ENCODE measurements around the gene MORF4L1.
"Not testable (repeated sequence)": the region's sequence is repeated elsewhere in the genome, so short reads cannot be mapped to it uniquely, and the experiment has no call there.

Gene MORF4L1

DNA sequence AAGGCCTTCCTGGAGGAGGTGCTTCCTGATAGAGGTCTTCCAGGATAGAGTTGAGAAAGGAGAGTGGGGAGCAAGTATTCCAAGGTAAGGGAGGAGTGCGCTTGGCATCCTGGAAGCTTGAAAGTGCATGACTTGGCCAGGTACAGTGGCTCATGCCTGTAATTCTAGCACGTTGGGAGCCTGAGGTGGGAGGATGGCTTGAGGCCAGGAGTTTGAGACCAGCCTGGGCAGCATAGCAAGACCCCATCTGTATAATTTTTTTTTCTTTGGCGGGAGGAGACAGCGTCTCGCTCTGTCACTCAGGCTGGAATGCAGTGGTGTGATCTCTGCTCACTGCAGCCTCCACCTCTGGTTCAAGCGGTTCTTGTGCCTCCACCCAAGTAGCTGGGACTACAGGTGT, 19.2 kb upstream of the MORF4L1 start:
- DNase-seq (ENCODE audit: extremely low read depth, insufficient read length), result no peak
- no peaks in the 10 kb centered on the region for H3K27me3 ChIP-seq (replicated peaks; ENCODE audit: control insufficient read depth, insufficient read depth, low read length)
- H3K36me3 ChIP-seq (ENCODE audit: control insufficient read depth, insufficient read depth, low read length), result no peaks in the 10 kb centered on the region
- H3K4me3 ChIP-seq (replicated peaks; ENCODE audit: low read depth, low read length), result no peak overlapping the region
- no peak for TF ChIP-seq CTCF (IDR thresholded peaks at IDR 0.05; ENCODE audit: insufficient read depth, low read length, poor library complexity, severe bottlenecking)

DNA sequence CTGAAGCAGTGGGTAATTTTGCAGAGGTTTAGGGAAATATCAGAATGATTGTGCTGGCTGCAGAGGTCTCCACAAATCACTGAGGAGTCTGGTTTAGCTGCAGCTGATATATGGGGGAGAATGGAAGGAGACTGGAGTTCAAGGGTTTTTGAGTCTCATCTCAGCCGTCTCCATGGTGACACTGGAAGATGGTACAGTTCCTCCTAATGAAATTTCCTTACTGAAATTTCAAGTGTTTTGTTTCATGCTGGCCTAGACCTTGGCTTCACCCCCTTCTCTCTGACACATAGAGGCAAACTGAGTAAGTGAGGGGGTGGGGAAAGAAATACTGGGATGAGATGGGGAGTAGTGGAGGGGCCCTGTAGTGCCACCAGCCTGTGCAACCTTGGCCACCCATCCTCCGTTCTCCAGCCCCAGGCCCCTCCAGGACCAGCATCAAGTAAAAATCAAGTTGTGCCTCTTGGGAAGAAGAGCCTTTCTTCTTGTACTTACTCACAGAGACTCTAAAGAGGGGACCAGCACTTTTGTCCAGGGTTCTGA, 17.8 kb upstream of the MORF4L1 start:
- DNase-seq (ENCODE audit: extremely low read depth, insufficient read length), result no peak
- H3K4me3 ChIP-seq (replicated peaks; ENCODE audit: low read depth, low read length), result no peak overlapping the region
- H3K36me3 ChIP-seq (ENCODE audit: control insufficient read depth, insufficient read depth, low read length), result no peaks in the 10 kb centered on the region
- H3K27me3 ChIP-seq (replicated peaks; ENCODE audit: control insufficient read depth, insufficient read depth, low read length), result no peaks in the 10 kb centered on the region
- no peak for TF ChIP-seq CTCF (IDR thresholded peaks at IDR 0.05; ENCODE audit: insufficient read depth, low read length, poor library complexity, severe bottlenecking)

GRCh38 chr15:78855746-78856145, 16.9 kb upstream of the MORF4L1 start:
- Histone ChIP-seq H3K27me3 (replicated peaks; ENCODE audit: control insufficient read depth, insufficient read depth, low read length) (no peaks in the 10 kb centered on the region), H3K4me3 (replicated peaks; ENCODE audit: low read depth, low read length) (no peak overlapping the region), H3K36me3 (ENCODE audit: control insufficient read depth, insufficient read depth, low read length) (no peaks in the 10 kb centered on the region)
- TF ChIP-seq CTCF (IDR thresholded peaks at IDR 0.05; ENCODE audit: insufficient read depth, low read length, poor library complexity, severe bottlenecking), result no peak
- DNase-seq (ENCODE audit: extremely low read depth, insufficient read length), result no peak

- peak; percentile 62 for TF ChIP-seq CTCF (IDR thresholded peaks at IDR 0.05; ENCODE audit: insufficient read depth, low read length, poor library complexity, severe bottlenecking)
- H3K4me3 ChIP-seq (replicated peaks; ENCODE audit: low read depth, low read length), result peak overlapping the region; percentile 64
- no peaks in the 10 kb centered on the region for H3K36me3 ChIP-seq (ENCODE audit: control insufficient read depth, insufficient read depth, low read length)
- peak; percentile 69 for DNase-seq (ENCODE audit: extremely low read depth, insufficient read length)
- H3K27me3 ChIP-seq (replicated peaks; ENCODE audit: control insufficient read depth, insufficient read depth, low read length), result no peaks in the 10 kb centered on the region
These were observed 12.5 kb upstream of the MORF4L1 start for GRCh38 chr15:78859971-78860719.

DNA sequence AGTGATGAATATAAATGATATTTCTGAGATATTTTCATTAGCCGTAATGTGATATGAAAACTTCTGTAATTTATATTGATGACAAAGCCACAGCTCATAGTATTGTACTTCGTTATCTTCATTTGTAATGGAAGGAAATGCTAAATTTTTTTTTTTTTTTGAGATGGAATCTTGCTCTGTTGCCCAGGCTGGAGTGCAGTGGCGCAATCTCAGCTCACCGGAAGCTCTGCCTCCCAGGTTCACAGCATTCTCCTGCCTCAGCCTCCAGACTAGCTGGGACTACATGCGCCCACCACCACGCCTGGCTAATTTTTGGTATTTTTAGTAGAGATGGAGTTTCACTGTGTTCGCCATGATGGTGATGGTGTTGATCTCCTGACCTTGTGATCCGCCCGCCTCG, 7.1 kb upstream of the MORF4L1 start:
- not testable (repeated sequence) for H3K36me3 ChIP-seq (ENCODE audit: control insufficient read depth, insufficient read depth, low read length); DNase-seq (ENCODE audit: extremely low read depth, insufficient read length); H3K27me3 ChIP-seq (replicated peaks; ENCODE audit: control insufficient read depth, insufficient read depth, low read length); H3K4me3 ChIP-seq (replicated peaks; ENCODE audit: low read depth, low read length)

DNA sequence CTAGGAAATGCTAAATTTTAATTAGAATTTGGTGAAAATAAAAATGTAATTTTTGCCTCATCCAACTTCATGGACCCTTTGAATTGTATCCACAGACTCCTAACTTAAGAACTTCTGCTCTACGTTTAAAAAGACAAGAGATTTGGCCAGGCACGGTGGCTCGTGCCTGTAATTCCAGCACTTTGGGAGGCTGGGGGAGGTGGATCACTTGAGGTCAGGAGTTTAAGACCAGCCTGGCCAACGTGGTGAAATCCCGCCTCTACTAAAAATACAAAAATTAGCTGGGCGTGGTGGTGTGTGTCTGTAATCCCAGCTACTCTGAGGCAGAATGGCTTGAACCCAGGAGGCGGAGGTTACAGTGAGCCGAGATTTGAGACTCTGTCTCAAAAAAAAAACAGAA, 6.7 kb upstream of the MORF4L1 start:
- DNase-seq (ENCODE audit: extremely low read depth, insufficient read length); H3K27me3 ChIP-seq (replicated peaks; ENCODE audit: control insufficient read depth, insufficient read depth, low read length); H3K36me3 ChIP-seq (ENCODE audit: control insufficient read depth, insufficient read depth, low read length); H3K4me3 ChIP-seq (replicated peaks; ENCODE audit: low read depth, low read length): not testable (repeated sequence)

All from GM06990 (cell line).